Middle frontal gyrus (tissue), 1 donor: ENCODE results near the gene TMC7.

ENCODE experiments used
- DNase-seq: peaks from one replicate; pipeline ENCODE4 v3.0.0-alpha.2; 2015; ENCODE audit warnings: low spot score; ENCODE audit errors: extremely low spot score

The TMC7 gene

GRCh38 chr16:19027416-19027815 is 43.7 kb downstream of the TMC7 start:
- DNase-seq = no peak

GRCh38 chr16:19029980-19030379 is 46.2 kb downstream of the TMC7 start:
- DNase-seq = no peak

- DNase-seq = no peak
Measured at GRCh38 chr16:19031738-19032137, 48.0 kb downstream of the TMC7 start.

GRCh38 chr16:19033761-19034160 is 50.0 kb downstream of the TMC7 start:
- no peak for DNase-seq

GRCh38 chr16:19040400-19040799 is 56.7 kb downstream of the TMC7 start:
- DNase-seq = no peak

- DNase-seq = no peak
Measured at GRCh38 chr16:19044769-19045168, 61.0 kb downstream of the TMC7 start.

GRCh38 chr16:19046062-19046461 is 62.3 kb downstream of the TMC7 start:
- DNase-seq = no peak

- no peak for DNase-seq
Measured at GRCh38 chr16:19062706-19063105, 79.0 kb downstream of the TMC7 start.

GRCh38 chr16:19066988-19067348 is 83.2 kb downstream of the TMC7 start:
- DNase-seq = no peak

GRCh38 chr16:19067349-19068236 is 83.9 kb downstream of the TMC7 start, which contains the start of gene COQ7:
COQ7 (plus strand) TSS chr16:19067614; CDS start chr16:19067665, 51 bp downstream.
- DNase-seq = peak; percentile 99

- no peak for DNase-seq
Measured at GRCh38 chr16:19068237-19068815, 84.6 kb downstream of the TMC7 start.

GRCh38 chr16:19071811-19072777 is 88.4 kb downstream of the TMC7 start:
- DNase-seq = no peak

GRCh38 chr16:19073344-19073743 is 89.6 kb downstream of the TMC7 start:
- DNase-seq = no peak

GRCh38 chr16:19073863-19074262 is 90.1 kb downstream of the TMC7 start:
- no peak for DNase-seq

- no peak for DNase-seq
Measured at GRCh38 chr16:19075511-19075910, 91.8 kb downstream of the TMC7 start.

GRCh38 chr16:19077879-19078278 is 94.1 kb downstream of the TMC7 start:
- DNase-seq = no peak

- no peak for DNase-seq
Measured at GRCh38 chr16:19083670-19084069, 99.9 kb downstream of the TMC7 start.

- DNase-seq = no peak
Measured at GRCh38 chr16:19084139-19084538, 100.4 kb downstream of the TMC7 start.

GRCh38 chr16:19084879-19085278 is 101.1 kb downstream of the TMC7 start:
- no peak for DNase-seq

- no peak for DNase-seq
Measured at GRCh38 chr16:19085679-19086200, 102.0 kb downstream of the TMC7 start.
